ENCODE data around the gene CD4. TPM values are rescaled to one million over a fixed set of nuclear protein-coding genes. Genes with fewer than 3 reads are reported as not detected.

CD4 gene
- total RNA-seq, 4 donors from 2014 or later = 3.5 to 8.1 (median 3.9) TPM

- Histone ChIP-seq H3K27ac (no peak overlapping the region), H3K36me3 (no peaks in the 10 kb centered on the region), H3K4me1 (no peaks in the 10 kb centered on the region), H3K27me3 (no peaks in the 10 kb centered on the region), H3K4me3 (replicated peaks in 1 of 3) (no peak overlapping the region), H3K9me3 (no peaks in the 10 kb centered on the region)
- DNase-seq = no peak
- TF ChIP-seq, protein P1, sequence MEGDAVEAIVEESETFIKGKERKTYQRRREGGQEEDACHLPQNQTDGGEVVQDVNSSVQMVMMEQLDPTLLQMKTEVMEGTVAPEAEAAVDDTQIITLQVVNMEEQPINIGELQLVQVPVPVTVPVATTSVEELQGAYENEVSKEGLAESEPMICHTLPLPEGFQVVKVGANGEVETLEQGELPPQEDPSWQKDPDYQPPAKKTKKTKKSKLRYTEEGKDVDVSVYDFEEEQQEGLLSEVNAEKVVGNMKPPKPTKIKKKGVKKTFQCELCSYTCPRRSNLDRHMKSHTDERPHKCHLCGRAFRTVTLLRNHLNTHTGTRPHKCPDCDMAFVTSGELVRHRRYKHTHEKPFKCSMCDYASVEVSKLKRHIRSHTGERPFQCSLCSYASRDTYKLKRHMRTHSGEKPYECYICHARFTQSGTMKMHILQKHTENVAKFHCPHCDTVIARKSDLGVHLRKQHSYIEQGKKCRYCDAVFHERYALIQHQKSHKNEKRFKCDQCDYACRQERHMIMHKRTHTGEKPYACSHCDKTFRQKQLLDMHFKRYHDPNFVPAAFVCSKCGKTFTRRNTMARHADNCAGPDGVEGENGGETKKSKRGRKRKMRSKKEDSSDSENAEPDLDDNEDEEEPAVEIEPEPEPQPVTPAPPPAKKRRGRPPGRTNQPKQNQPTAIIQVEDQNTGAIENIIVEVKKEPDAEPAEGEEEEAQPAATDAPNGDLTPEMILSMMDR (IDR thresholded peaks at IDR 0.05) = no peak
- WGBS, 2 donors = 69 to 72% methylated on average over 10 of the region's 10 CpGs
- intact Hi-C loops (cut with DNase I) = no loop called here
Measured at GRCh38 chr12:6809056-6809455, 19.7 kb downstream of the CD4 start.

DNA sequence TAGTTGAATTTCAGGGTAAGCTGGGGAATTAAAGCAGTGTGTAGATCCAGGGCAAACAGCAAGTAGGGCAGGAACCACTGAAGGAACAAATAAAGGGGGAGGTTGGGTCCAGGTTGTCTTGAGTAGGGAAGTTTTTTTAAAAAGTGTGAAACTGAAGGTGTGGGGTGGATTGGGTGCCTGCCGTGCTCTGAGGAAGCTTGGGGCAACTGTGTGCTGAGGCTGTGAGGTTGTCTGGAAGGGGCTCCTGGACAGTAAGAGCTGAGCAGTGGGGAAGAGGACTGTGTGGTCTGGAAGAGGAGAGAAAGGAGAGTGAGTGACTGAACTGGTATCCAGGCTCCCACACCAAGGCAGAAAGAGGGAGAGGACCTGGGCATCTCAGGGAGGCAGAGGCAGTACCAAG lies 21.4 kb downstream of the CD4 start:
- no peak for DNase-seq
- H3K27ac ChIP-seq = no peak overlapping the region
- no peak for TF ChIP-seq POLR2A (IDR thresholded peaks at IDR 0.05)
- TF ChIP-seq, protein P1 (IDR thresholded peaks at IDR 0.05) = no peak
- H3K9me3 ChIP-seq = no peaks in the 10 kb centered on the region
- 68 to 69% methylated on average over 1 of the region's 1 CpG for WGBS, 2 donors
- no peaks in the 10 kb centered on the region for H3K4me1 ChIP-seq
- intact Hi-C loops (cut with DNase I) = no loop called here
- no peak overlapping the region for H3K4me3 ChIP-seq (replicated peaks in 1 of 3)
- H3K27me3 ChIP-seq = no peaks in the 10 kb centered on the region
- H3K36me3 ChIP-seq = no peaks in the 10 kb centered on the region

DNA sequence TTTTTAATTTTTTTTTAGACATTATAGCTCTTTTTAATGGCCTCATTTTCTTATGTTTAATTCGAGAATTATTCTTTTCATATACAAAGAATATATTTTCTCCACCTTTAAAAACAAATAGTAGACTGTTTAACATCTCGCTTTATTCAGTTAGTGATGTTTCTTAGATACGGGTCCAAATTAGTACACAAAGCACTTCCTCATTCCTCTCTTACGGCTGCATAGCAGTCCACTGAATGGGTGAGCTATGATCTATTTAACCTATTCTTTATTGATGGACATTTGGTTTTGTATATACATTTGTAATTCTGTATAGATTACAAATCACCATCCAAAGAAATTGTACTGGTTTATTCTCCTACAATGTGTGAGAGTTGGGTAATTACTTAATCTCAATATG lies 24.0 kb downstream of the CD4 start:
- H3K27ac ChIP-seq = no peak overlapping the region
- no peaks in the 10 kb centered on the region for H3K4me1 ChIP-seq
- DNase-seq = no peak
- TF ChIP-seq POLR2A (IDR thresholded peaks at IDR 0.05) = no peak
- TF ChIP-seq, protein P1 (IDR thresholded peaks at IDR 0.05) = no peak
- intact Hi-C loops (cut with DNase I) = no loop called here
- no peak overlapping the region for H3K4me3 ChIP-seq (replicated peaks in 1 of 3)
- H3K9me3 ChIP-seq = no peaks in the 10 kb centered on the region
- 78 to 85% methylated on average over 4 of the region's 4 CpGs for WGBS, 2 donors
- no peaks in the 10 kb centered on the region for H3K27me3 ChIP-seq
- no peaks in the 10 kb centered on the region for H3K36me3 ChIP-seq

- Histone ChIP-seq H3K4me1 (peaks cover 0 to 6% of the 10 kb centered on the region in 2 donors), H3K9me3 (no peaks in the 10 kb centered on the region), H3K27me3 (no peaks in the 10 kb centered on the region), H3K36me3 (no peaks in the 10 kb centered on the region), H3K27ac (no peak overlapping the region), H3K4me3 (replicated peaks in 1 of 3) (no peak overlapping the region)
- no peak for DNase-seq
- intact Hi-C loops (cut with DNase I) = no loop called here
- 57 to 62% methylated on average over 3 of the region's 3 CpGs for WGBS, 2 donors
- TF ChIP-seq, protein P1 (IDR thresholded peaks at IDR 0.05) = no peak
- TF ChIP-seq POLR2A (IDR thresholded peaks at IDR 0.05) = no peak
Measured at GRCh38 chr12:6816598-6816997, 27.3 kb downstream of the CD4 start.

GRCh38 chr12:6817098-6817497 lies 27.8 kb downstream of the CD4 start:
- intact Hi-C loops (cut with DNase I) = no loop called here
- 88 to 93% methylated on average over 8 of the region's 8 CpGs for WGBS, 2 donors

More at GRCh38 chr12:6817098-6817497, 27.8 kb downstream of the CD4 start:
- no peak overlapping the region for H3K4me3 ChIP-seq (replicated peaks in 1 of 3)
- no peak for DNase-seq
- H3K4me1 ChIP-seq = peaks cover 0 to 11% of the 10 kb centered on the region in 2 donors
- H3K27ac ChIP-seq = no peak overlapping the region
- TF ChIP-seq POLR2A (IDR thresholded peaks at IDR 0.05) = no peak
- TF ChIP-seq, protein P1 (IDR thresholded peaks at IDR 0.05) = no peak
- H3K36me3 ChIP-seq = no peaks in the 10 kb centered on the region
- H3K9me3 ChIP-seq = no peaks in the 10 kb centered on the region
- no peaks in the 10 kb centered on the region for H3K27me3 ChIP-seq
